ENCODE data around the gene D2HGDH.
"Not testable (repeated sequence)": the region's sequence is repeated elsewhere in the genome, so short reads cannot be mapped to it uniquely, and the experiment has no call there.

D2HGDH gene

DNA sequence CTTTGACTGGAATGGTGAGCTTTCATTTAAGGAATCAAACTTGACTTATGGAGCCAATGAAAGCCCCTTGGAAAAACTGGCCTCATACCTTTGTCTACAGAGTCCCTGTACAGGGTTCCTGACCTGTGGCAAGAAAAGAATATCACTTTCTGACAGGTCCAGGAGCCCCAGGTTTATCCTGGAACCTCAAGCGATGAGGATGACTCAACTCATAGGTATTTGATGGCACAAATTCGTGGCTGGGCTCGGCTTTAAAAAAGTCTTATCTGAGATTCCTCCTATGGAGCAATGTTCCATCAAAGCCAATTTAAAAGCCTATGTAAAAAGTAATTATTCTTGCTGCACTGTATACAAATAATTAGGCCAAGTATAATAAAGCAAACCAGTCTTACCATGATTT is 57.0 kb downstream of the D2HGDH start:
- not testable (repeated sequence) for DNase-seq (ENCODE audit: extremely low read depth in 1 of 2, low read depth in 1 of 2)

GRCh38 chr2:241793385-241793784 is 59.0 kb downstream of the D2HGDH start:
- DNase-seq (ENCODE audit: extremely low read depth in 1 of 2, low read depth in 1 of 2) = no peak

DNA sequence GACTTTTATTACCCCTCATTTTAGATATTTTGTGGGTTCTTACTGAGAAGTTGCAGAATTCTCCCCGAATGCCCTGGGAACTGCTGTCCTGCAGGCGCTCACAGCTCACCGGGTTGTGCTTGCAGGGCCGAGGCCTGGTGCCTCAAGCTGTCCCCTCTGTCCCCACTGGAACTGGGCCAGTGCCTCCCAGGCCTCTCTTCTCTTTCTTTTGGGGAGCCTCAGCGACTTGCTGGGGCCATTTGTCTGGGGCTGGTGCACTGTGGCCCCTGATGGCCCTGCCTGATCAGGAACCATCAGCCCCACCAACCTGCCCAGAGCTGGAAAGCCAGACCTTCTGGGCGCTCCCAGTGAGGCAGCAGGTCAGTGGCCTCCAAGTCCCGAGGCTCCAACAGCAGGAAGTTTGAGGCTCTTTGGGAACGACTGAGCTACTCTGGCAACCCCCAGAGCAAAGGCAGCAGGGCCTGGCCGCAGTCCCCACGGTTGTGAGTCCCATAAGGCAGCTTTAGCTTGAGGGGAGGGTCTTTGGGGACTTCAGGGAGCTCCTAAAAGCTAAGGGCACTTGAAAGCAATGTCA is 59.9 kb downstream of the D2HGDH start:
- no peak for DNase-seq (ENCODE audit: extremely low read depth in 1 of 2, low read depth in 1 of 2)

GRCh38 chr2:241795021-241795999 is 60.9 kb downstream of the D2HGDH start:
- DNase-seq (ENCODE audit: extremely low read depth in 1 of 2, low read depth in 1 of 2) = no peak

DNA sequence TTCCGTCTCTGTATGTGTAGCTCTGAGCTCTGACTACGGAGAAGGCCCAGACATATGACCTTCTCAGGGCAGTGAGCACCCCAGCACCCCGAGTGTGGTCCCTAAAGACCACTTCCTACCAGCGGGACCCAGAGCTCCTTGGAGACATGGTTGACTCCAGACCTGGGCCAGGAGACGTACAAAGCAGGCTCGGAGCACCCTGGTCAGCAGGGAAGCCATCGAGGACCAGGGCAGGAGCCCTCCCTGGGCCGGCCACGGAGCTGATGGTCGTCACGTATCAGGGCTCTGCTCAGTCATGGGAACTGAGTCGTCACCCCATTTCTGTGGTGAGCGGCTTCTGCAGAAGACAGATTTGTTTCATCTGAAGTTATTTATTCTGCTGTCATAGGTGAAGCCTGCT is 61.8 kb downstream of the D2HGDH start:
- DNase-seq (ENCODE audit: extremely low read depth in 1 of 2, low read depth in 1 of 2) = no peak

GRCh38 chr2:241796610-241797138 is 62.2 kb downstream of the D2HGDH start:
- no peak for DNase-seq (ENCODE audit: extremely low read depth in 1 of 2, low read depth in 1 of 2)

DNA sequence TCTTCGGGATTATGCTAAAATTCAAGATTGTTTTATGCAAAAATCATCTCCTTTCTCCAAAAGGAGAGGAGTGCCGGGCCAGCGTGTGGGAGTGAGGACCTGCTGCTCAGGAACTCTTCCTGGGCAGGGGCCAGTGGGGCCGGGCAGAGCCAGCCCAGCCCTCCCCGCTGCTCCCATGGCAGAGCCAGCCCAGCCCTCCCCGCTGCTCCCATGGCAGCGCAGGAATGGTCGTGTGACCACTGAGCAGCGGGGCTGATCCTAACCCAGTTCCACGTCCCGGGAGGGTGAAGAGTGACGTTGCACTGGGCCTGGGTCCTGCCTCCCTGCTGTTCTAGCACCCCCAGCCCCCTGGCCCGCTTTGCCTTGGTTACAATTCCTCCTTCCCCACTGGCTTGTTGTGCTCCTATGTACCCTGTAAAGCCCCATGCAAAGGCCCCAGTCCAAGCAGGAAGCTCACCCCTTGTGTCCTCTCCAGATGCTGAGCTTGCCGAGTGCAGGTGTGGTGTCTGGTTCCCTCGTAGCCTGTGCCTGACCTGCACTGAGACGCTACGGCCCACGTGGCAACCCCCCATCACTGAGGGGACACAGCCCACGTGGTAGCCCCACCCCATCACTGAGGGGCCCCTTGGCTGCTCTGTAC is 63.1 kb downstream of the D2HGDH start:
- DNase-seq (ENCODE audit: extremely low read depth in 1 of 2, low read depth in 1 of 2) = no peak

GRCh38 chr2:241798081-241798630 is 63.7 kb downstream of the D2HGDH start:
- DNase-seq (ENCODE audit: extremely low read depth in 1 of 2, low read depth in 1 of 2) = no peak

DNA sequence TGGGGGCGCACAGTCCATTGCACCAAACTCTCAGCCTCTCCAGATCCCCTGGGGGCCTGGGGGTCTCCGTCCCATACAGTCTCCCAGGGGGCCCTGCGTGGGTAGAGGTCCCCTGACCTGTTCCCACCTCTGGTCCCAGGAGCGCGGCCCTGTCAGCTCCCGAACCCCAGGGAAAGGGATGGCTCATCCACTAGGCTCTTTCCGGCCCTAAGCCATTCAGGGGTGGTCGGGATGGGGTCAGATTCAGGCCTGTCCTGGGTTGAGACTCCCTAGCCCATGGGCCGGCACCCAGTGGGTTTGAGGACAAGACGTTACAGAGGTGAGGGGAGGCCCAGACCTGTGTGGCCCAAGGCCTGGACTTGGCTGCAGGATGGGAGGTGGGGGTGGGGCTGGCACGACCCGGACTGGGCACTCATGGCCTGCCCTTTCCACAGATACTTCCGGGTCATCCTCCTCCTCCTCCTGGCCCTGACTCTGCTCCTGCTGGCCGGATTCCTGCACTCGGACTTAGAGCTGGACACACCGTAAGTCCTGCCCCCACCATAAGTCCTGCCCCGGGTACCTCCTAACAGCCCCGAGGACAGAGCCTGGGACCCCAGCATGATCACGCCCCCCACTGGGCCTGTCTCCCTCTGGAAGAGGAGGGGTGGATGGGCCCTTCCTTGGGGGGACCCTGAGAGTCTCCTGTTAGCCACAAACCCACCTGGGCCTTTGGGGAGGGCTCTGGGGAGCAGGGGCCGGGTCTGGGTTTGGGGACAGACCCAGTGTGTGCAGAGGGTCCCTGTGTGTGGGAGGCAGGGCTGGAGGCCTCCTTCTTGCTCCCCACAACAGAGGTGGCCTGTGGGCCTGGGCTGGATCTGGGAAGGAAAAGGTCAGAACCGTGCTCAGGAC is 64.4 kb downstream of the D2HGDH start:
- no peak for DNase-seq (ENCODE audit: extremely low read depth in 1 of 2, low read depth in 1 of 2)

- DNase-seq (ENCODE audit: extremely low read depth in 1 of 2, low read depth in 1 of 2) = no peak
These were observed 65.2 kb downstream of the D2HGDH start for GRCh38 chr2:241799522-241800197.

- not testable (repeated sequence) for DNase-seq (ENCODE audit: extremely low read depth in 1 of 2, low read depth in 1 of 2)
These were observed 65.9 kb downstream of the D2HGDH start for GRCh38 chr2:241800198-241800903.

DNA sequence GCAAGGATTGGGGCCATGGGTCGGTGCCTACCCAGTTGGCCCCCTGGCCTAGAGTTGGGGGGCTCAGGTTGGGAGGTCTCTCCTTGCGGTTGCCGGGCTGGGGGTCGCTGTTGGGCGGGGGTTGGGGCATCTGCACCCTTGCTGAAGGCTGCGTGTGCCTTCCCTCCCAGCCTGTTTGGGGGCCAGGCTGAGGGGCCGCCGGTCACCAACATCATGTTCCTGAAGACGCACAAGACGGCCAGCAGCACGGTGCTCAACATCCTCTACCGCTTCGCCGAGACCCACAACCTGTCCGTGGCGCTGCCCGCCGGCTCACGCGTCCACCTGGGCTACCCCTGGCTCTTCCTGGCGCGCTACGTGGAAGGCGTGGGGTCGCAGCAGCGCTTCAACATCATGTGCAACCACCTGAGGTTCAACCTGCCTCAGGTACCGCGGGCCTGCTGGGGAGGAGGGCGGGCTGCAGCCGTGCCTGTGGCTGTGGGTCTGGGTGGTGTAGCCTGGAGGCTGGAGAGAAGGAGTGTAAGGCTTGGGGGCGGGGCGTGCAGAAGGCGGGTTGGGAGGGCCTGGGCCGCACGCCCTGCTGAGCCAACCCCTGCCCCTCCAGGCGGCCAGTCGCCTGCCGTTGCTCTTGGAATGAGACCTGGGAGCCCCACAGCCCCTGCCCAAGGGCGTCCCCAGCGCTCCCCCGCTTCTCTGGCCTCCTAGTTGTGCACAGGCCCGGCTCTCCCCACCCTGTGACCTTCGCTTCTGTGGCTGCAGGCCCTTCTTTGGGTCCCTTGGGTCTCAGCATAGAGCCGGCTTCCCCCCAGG is 67.4 kb downstream of the D2HGDH start:
- no peak for DNase-seq (ENCODE audit: extremely low read depth in 1 of 2, low read depth in 1 of 2)

DNA sequence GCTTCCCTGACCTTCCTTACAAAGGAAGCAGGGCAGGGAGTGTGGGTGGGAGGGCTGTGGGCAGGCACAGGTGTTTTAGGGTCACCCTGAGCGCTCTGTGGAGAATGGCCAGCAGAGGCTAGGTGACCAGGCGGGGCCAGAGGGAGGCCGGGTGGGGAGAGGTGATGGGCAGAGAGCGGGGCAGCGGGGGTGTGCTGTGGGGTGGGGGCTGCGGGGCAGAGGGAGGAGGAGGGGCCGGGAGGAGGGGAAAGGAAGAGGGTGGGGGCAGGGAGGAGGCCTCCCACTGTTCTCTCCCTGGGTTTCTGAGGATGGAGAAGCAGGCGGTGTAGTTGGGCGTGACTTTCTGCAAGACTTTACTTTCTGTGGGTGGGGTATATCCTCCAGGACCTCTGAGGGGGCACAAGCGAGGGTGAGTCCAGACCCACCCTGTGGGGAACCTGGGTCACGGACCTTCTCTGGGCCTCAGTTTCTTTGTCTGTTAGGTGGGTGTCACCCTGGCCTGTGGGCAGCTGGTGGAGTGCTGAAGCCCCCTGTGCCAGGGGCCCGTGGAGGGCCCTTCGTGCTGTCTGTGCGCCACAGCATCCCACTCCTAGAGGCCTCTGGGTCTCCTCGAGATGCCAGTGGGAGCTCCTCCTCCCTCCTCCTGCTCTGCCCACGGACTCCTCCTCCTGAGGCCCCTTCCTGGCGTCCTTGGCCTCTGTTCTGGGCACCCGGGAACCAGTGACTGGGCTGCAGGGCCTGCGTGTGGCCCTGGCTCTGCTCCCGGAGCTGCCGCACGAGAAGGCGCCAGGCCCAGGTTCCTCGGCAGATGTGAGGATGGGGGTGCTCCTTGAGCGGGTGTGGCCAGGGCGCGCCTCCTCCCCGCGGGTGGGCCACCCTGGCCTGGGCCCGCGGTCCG is 68.2 kb downstream of the D2HGDH start:
- no peak for DNase-seq (ENCODE audit: extremely low read depth in 1 of 2, low read depth in 1 of 2)

DNA sequence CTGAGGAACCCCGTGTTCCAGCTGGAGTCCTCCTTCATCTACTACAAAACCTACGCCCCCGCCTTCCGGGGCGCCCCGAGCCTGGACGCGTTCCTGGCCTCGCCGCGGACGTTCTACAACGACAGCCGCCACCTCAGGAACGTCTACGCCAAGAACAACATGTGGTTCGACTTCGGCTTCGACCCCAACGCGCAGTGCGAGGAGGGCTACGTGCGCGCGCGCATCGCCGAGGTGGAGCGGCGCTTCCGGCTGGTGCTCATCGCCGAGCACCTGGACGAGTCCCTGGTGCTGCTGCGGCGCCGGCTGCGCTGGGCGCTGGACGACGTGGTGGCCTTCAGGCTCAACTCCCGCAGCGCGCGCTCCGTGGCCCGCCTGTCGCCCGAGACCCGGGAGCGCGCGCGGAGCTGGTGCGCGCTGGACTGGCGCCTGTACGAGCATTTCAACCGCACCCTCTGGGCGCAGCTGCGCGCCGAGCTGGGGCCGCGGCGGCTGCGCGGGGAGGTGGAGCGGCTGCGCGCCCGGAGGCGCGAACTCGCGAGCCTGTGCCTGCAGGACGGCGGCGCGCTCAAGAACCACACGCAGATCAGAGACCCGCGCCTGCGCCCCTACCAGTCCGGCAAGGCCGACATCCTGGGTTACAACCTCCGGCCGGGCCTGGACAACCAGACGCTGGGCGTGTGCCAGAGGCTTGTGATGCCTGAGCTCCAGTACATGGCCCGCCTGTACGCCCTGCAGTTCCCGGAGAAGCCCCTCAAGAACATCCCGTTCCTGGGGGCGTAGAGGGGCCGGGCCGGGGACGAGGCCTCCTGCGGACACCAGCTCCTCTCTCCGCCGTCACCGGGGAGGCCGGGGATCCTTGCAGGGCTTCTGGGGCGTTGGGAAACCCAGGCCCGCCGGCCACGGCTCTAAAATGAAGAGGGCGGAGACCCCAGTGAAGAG is 69.2 kb downstream of the D2HGDH start:
- DNase-seq (ENCODE audit: extremely low read depth in 1 of 2, low read depth in 1 of 2) = no peak

DNA sequence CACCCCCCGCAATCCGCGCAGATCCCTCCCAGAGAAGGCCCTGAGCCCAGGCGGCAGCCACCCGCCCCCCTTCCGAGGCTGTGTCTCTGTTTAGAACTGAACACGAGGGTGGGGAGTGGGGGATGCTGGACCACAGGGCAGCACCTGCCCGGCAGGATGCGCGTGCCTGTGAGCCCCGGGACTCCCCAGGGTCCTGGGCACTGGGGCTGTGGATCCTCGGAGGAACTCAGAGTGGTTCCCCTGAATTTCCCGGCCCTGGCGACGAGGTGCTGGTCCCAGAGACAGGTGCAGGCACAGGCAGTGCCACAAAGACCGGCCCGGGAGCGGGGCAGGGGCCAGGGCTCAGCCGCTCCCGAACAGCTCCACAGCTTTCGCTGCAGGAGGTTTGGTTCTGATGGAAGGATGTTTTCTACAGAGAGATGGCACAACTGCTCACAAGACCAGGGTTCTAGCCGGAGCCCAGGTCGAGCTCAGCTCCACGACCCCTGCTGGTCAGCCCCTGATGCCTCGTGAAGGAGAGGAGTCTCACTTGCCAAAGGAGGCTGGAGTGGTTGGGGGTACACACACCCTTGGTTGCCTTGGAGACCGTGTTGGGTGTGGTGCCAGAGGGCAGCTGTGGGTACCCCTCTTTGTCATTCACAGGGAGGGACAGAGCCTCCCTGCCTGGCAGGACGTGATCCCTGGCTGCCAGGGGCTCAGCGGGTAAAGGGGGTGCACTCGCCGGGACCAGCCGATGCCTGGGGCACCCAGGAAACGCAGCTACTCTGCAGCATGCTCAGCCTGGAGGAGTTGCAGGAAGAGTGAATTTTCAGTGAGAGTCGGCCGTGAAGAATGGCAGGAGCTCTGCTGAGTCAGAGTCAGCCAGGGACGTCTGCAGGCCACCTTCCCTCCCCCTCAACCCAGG is 70.1 kb downstream of the D2HGDH start:
- DNase-seq (ENCODE audit: extremely low read depth in 1 of 2, low read depth in 1 of 2) = no peak

All from stimulated activated CD8-positive, alpha-beta memory T cell treated with anti-CD3 and anti-CD28 coated beads, Interleukin-7, amount 100 ng/mL, for 48 hours (primary cell).